T47D (cell line): ENCODE data around the gene SLC8A1.

Experiments
- DNase-seq, 2 experiments: peaks; one replicate each; pipeline versions ENCODE4 v3.0.0 to v3.0.0-alpha.2; 2011 to 2012; ENCODE audit warnings: low read depth in 1 of 2, low spot score in 1 of 2
- JUND ChIP-seq: IDR thresholded peaks from 2 replicates; pipeline ENCODE4 v1.6.1; 2012; ENCODE audit warnings: low read depth
- in situ Hi-C: cut with HindIII; loops from 2 replicates; pipeline ENCODE4 v1.10.0; 2016; ENCODE audit warnings: low sequenced_read_pairs, low pct_unique_long_range_greater_than_20kb

SLC8A1 gene

DNA sequence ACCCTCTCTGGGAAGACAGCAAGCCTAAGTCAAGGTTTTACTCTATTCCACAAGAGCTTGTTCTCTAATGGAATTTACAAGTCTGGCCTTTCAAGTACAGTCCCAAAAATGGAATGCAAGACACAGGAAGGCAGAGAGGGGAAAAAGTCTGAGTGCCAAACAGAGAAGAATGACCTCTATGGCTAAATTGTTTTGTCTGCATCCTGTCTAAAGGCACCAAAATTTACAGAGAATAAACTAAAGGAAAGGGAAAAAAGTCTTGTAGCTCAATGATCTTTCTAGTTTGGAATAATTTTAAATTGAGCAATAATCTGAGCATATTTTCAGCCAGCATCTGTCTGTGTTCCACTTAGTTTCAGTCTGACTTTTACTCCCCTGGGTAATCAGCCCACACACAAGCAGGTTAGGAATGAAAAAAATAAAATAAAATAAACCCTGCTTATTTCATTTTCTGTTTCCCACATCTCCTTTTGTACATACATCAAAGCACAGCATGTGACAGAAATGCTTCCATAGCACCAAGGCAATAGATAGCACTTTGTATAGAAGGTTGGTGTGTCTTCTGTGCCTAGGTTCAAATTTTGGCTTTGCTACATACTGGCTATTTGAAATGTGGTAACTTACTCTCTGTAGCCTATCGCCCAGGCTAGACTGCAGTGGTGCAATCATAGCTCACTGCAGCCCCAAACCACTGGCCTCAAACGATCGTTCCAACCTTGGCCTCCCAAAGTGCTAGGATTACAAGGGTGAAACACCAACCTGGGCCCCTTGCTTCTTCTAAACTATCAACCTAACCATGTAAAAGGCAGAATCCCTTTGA, 105.1 kb downstream of the SLC8A1 start:
- TF ChIP-seq JUND, result no peak
- in situ Hi-C loops, result no loop called here
- DNase-seq, result no peak

DNA sequence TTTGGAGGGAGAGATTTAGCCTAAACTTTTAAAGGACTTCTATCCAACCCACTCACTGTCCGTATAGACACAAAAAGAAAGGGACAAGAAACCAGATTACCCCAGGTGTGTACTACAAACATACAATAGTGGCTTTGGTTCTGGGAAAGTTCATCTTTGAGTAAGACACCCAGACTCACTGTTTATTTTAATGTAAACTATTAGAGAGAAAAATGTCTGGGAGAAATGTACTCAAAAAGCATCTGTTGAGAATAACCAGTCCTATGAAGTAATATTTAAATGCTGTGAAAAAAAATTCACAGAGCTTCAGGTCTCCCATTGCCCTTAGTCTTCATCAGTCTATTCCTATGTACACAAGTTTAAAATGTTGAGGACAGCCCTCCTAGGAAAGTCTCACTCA, 107.5 kb downstream of the SLC8A1 start:
- no peak for DNase-seq
- no peak for TF ChIP-seq JUND
- in situ Hi-C loops, result no loop called here

DNA sequence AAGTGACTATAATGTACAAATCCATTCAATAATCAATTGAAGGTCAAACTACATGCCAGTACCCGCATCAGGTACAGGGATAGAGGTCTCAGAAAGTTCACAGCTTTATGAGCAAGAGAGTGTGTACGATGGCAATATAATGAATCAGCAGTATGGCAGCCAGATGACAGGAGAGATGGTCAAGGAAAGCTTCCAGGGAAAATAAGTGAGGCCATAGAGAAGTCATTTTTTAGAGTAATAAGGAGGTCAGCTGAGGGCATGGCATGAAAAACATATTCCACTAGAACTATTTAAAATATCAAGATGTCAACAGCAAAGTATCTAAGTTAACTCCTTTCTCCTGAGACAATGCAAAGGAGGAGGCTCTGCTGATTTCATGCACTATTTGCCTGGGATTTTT, 108.0 kb downstream of the SLC8A1 start:
- in situ Hi-C loops, result no loop called here
- no peak for TF ChIP-seq JUND

DNA sequence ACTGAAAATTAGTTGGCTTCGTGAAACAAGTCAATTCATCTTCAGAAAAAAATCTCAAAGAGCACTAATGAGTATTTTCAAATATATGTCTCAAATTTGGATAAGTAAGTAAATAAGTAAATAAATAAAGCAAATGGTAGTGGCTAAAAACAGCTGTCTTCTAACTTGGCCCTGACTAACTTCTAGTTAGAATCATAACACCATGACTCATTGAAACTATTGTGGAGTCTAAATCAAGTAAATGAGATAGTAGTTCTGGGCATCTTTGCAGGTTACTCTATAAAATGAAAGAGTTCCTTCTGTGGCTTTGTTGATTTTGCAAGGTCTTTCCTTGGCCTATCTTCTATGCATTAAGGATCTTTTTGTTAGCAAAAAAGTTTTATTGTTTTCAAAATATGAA, 110.7 kb downstream of the SLC8A1 start:
- no peak for TF ChIP-seq JUND
- DNase-seq, result no peak
- in situ Hi-C loops, result no loop called here

More for the DNA sequence above, 108.0 kb downstream of the SLC8A1 start:
- DNase-seq, result no peak

DNA sequence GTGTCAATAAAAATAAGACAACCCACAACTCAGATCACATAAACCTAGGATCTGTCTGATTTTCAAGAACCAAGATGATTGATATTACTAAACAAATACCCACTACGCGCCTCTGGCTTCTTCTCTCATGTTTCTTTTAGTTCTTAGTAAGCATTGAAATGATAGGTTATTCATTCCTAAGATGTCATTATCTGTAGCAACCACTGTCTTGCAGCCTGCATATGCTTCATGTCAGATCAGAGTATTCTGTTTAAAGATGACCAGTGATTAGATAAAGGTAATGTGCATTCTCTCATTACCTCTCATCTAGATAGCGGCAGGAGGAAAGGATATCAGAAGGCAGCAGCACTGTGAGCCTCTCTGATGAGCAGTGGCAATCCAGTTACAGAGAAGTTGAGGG, 112.9 kb downstream of the SLC8A1 start:
- no peak for TF ChIP-seq JUND
- no peak for DNase-seq
- in situ Hi-C loops, result no loop called here

DNA sequence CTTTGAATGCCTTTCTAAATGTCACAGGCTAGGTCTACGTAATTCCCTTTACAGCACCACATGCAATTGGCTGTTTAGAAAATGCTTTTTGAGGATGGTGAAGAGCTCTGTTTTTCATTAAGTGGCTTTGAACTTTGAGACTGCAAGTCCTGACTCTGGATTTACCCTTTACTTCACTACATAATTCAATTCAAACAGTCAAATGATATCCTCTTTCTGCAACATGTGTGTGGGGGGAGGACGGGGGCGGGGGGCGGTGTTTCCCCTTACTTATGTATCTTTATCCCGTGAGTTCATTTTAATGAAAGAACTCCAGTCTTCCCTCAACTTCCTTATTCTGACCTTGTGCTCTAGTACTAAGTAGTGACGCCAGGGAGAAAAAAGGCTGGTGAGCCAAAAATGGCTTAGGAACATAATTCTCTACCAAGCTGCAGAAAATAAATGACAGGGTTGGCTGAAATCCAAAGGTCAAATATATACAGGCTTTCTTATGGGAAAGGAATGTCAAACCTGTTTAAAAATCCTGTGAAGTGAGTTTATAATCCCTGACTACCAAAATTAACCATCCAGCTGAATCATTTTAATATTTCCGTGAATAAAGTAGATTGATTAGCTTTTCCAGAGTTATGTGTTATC, 119.6 kb downstream of the SLC8A1 start:
- DNase-seq, result peak in 1 of 2 experiments; percentile 16
- in situ Hi-C loops, result no loop called here
- no peak for TF ChIP-seq JUND

DNA sequence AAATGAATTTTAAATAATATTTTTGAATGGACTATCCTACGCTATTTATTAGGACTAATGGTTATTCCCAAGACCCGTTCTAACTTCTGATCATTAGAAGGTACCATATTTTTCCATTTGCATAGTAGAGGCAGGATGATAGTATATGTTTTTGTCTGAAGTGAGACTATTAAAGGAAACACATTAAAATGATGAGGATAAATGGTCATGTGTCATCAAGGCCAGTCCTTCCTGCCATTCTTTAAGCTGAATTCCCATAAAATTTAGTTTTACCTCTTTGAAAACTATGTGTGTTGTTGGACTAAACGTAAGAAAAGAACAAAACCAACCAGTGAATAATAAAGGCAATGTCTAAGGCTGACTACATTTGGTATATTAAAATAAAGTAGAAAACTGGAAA, 121.8 kb downstream of the SLC8A1 start:
- TF ChIP-seq JUND, result no peak
- in situ Hi-C loops, result no loop called here

DNA sequence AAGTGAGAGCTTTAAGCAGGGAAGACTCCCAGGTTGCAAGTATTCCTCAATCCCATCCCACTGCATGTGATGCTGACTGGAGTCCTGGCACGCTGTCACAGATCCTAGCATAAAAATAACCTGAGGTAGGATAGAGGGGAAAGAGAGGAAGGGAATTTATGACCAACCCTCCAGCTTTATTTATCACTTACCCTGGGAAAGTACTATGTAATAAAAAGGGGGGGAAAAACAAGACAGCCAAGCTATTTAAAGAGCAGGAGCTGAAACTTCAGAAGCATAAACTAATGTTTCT, 122.2 kb downstream of the SLC8A1 start:
- no peak for DNase-seq
- in situ Hi-C loops, result no loop called here
- TF ChIP-seq JUND, result no peak

More for the DNA sequence above, 121.8 kb downstream of the SLC8A1 start:
- DNase-seq, result no peak

DNA sequence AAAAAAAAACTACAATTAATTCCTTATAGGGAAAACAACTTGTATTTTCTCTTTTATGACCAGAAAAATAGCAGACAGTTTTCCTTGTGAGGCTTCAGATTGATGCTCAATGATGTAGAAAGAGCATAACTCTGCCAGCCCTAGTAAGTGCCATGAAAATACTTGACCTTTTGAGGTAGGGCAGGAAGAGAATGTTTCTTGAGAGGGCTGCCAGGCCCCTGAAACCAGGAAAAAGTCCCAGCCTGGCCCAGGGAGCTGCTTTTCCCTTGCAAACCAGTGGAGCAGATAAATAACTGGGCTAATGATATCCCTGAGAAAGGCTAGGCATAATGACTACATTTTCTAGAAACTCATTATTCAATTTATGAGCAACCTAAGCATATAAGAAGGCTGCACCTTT, 126.8 kb downstream of the SLC8A1 start:
- no peak for TF ChIP-seq JUND
- DNase-seq, result no peak
- in situ Hi-C loops, result no loop called here

DNA sequence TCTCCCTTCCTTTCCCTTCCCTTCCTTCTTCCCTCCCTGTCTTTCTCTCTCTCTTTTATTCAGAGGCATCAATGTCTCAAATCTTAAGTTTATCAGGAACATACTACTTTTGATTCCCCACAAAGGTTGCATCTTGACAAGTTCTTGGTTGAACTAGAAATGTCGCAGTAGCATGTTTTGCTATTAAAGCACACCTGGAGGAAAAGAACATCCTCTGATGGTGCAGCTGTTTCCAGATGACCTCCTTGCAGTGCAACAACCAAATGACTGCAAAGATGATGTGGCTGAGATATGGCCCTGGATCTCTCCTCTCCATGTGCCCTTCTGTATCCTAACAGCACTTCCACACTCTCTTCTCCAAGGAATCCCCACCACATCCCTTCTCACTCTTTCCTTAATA, 127.2 kb downstream of the SLC8A1 start:
- no peak for DNase-seq
- in situ Hi-C loops, result no loop called here
- no peak for TF ChIP-seq JUND

DNA sequence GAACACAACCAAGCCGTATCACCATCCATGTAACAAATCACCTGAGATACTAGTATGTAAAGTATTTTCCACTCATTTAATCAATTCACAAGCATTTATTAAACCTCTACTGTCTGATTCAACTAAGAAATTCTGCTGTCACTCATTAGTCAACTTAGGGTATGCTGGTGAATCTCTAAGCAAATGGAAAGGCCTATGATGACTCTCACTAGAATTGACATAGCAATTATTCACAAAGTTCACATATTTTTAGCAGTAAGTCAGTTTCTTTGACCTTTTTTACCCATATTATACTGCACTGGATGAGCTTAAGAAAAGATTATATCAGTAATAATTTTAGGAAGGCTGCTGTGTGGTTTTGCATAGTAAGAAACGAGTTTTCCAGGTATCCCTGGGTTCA, 130.1 kb downstream of the SLC8A1 start:
- in situ Hi-C loops, result no loop called here
- DNase-seq, result no peak
- no peak for TF ChIP-seq JUND

DNA sequence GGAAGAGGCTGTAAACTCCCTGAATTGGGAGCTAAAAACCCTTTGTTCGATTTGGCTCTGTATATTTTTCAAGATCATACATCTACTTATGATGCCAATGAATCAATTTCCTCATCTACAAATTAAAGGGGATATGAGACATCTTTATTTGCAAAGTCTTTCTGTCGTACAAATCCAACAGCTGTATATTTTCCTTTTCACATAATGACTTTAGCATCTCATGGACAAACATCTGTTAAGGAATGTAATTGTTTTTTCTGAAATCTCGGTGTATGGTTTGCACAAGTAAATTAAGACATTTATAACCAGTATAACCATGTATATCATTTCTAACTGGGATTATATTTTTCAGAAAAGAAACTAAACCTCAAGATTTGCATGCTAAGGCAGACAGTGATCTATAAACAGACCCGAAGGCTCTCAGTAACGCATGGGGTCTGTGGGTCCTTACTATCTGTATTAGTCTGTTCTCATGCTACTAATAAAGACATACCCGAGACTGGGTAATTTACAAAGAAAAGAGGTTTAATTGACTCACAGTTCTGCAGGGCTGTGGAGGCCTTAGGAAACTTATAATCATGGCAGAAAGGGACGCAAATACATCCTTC, 130.8 kb downstream of the SLC8A1 start:
- in situ Hi-C loops, result no loop called here
- TF ChIP-seq JUND, result no peak
- no peak for DNase-seq

DNA sequence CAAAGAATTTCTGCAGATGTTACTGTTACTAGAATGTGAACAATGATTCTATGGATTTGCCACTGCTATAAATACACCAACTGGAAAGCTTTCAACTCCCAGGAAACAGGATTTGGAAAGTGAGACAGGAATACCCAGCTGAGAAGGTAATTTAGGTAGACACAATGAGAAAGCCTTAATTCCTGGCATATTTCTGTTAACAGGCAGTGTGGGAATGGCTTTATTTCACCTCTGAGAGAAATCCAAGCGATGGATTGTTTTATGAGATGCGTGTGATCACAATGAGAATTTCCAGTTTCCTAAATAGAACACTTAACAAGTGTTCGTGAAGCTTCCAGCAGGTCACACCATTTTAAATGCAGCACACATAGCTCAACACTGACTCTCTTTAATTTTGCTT, 133.0 kb downstream of the SLC8A1 start:
- TF ChIP-seq JUND, result no peak
- DNase-seq, result no peak
- in situ Hi-C loops, result no loop called here
